Measurements from ENCODE around the gene TSNAXIP1.
"Not testable (repeated sequence)": the region's sequence is repeated elsewhere in the genome, so short reads cannot be mapped to it uniquely, and the experiment has no call there.

TSNAXIP1 gene

DNA sequence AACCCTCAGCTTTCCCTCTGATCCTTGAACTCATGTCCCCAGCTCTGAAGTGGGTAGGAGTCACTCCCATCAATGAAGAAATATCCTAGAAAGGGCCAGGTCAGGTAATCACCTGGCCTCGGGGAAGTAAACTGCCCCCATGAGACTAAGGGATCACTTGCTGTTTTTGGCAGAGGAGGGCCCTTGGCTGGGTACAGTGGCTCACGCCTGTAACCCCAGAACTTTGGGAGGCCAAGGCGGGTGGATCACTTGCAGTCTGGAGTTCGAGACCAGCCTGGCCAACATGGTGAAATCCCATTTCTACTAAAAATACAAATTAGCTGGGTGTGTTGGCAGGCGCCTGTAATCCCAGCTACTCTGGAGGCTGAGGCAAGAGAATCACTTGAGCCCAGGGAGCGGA, 57.4 kb downstream of the TSNAXIP1 start:
- not testable (repeated sequence) for DNase-seq

DNA sequence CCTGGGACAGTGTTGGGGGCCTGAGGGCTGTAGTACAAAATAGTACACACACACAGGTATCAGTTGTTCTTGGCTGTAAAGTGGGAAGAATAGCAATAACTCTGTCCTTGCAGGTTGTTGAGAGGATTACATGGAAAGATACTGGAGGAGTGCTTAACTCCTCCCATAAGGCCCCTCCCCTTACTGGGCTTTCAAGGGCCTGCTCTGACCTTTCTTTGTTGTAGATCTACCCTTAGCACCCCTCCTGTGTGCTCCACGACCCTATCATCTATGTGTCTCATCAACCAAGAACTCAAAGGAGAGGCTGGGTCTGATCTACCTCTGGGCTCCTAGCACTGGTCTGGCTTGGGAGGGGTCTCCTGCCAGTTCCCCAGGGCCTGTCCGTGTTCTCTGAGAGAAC, 57.9 kb downstream of the TSNAXIP1 start:
- no peak for DNase-seq

DNA sequence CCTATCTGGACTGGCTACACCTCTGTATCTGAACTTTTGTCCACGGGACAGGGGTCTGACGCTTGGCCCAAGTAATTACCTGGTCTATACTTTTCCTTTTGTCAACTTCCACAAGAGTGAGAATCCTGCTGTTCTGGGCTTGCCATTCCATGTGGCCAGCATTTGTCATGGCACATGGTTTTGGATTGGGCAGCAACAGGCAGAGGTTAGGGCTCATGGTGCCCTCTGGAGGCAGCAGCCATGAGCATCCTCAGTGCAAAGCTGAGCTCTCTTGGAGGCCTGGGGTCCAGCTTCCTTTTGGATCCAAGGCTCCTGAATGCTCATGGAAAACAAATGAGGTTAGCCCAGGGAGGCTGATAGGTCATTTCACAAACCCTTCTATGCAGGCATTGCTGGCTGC, 58.6 kb downstream of the TSNAXIP1 start:
- peak; percentile 55 to 63 for DNase-seq

DNA sequence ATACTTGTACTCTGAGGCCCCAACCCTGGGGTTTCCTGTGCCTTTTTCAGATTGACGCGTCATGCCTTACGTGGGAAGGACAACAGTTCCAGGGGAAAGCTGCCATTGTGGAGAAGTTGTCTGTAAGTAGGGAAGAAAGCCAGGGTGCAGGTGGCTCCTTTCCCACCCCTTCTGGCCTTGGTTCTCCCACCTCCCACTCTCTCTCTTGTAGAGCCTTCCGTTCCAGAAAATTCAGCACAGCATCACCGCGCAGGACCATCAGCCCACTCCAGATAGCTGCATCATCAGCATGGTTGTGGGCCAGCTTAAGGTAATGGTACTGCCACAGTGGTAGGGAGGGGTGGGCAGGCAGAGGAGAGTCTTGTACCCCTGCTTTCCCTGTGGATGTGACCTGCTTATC, 61.6 kb downstream of the TSNAXIP1 start:
- no peak for DNase-seq

DNA sequence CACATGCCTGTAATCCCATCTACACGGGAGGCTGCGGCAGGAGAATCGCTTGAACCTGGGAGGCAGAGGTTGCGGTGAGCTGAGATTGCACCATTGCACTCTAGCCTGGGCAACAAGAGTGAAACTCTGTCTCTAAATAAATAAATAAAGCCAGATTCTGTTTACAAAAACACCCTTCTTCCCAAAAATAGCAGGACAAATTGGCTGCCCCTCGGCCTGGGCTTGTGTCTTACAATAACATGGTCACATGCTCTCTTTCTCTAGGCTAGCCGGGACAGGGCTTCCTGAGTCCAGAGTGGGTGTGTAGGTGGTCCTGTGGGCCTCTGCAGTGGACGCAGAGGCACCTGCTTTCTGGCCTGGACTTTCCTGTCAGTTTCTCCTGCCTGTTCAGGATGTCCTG, 63.0 kb downstream of the TSNAXIP1 start:
- DNase-seq = no peak

DNA sequence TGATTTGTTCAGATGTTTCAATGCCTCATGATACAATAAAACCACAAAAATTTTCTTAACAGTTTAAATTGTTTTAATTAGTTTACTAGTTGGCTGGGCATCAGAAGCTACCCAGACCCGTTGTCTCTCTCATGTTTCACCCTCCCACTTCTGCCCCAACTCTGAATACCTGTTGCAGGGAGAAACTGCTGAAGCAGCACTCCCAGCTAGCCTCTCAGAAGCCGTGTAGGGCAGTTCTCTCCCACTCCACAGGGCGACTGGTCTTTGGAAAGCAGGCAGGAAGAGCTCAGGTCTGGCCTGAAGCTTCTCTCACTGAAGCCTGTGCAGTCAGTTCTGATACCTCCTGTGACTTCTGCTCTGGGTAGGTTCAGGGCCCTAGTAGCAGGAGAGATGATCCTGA, 64.6 kb downstream of the TSNAXIP1 start:
- DNase-seq = no peak

DNA sequence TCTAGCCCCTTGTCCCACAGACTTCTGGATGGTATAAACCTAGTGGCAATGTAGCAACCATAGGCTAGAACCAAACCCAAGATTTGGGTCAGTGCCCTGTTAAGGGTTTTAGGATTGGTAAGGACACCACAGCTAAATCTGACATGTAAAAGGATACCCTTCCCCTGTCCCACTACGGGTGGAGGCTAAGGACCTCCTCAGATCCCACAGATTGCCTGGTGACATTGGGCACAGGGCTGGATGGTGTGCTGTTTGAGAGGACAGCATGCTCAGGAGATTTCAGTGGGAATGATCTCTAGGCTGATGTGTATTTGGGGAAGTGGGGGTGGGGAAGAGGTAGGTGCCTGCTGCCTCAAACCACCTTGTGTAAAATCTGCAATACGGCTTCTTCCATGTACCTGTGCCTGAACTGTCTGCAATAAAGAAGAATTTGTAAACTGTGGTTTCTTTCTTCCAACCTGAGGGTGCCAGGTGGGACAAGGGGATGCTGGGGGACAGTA, 65.5 kb downstream of the TSNAXIP1 start:
- no peak for DNase-seq

DNA sequence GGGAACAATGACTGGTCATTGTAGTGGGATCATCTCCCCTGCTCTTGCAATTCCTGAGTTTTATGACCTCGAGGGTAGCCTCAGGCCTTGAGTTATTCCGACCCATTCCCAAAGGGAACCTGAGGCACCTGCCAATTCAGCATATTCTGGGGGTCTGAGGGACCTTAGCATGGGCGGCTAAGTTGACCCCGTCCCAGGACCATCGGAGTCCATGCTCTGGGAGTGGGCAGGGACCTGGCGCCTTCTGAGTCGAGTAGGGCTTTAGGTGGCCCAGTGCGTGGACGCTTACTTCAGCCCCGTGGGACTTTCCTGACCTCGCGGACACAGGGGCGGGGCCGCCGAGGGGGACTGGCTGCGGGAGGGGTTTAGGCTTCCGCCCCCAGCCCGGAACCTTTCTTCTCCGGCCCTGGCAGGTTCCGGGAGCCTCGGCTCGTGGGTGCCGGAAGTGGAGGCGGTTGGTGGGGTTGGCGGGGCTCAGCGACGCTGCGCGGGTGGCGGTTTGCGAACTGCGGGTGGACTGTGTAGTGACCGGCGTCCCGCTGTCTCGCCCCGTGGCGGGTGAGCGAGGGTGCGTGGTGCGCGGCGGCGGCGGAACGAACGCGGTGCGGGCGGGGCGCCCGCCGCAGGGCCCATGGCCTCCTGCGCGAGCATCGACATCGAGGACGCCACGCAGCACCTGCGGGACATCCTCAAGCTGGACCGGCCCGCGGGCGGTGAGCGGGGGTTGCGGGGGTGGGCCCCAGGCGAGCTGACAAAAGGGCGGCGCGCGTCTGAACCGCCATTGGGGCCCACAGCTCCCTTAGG, 66.1 kb downstream of the TSNAXIP1 start, which contains the start of gene EDC4:
EDC4 (plus strand) TSS at position 422 of the 804 bp plus-strand sequence; CDS start at position 632, 210 bp downstream.
- DNase-seq = peak; percentile 89 to 97

DNA sequence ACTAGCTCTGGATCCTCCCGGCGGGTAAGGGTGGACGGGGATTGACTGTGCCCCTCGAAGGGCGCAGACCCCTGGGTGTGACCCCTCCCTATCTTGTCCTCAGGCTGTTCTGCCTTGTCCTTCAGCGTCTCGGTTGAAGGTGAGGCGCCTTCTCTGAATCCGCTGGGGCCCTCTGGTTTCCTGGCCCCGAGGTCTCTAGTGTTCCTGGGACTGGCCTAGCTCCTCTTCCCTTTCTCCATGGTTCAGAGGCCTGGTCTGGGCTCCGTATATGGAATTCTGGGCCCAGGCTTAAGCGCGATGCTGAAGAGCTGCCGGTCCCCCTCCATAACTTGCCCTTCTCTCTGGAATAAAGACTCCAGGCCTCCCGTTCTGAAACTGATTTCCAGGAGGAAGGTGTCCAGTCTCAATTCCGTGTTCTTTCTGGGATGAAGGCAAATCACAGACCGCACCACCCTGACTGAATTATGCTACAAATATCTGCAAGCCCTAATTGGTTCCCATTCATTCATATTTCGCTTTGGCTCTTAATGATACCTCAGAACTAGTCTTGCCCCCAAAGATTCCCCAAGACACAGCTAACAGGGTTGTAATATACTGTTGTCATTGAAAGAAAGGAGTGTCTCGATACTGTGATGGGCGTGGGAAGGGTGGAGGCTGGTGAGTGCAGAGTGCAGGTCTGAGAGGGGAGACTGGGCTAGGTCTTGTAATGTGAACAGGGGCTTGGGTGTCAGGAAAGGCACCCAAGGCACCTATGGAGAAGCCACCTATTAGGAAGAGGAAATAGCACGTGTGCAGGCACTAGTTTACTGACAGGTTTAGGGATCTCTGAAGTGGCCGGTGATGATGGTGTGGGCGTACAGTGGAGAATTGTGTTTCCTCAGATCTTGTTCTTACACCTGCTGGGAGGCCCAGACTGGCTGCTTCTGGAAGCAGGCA, 67.0 kb downstream of the TSNAXIP1 start:
- no peak for DNase-seq

DNA sequence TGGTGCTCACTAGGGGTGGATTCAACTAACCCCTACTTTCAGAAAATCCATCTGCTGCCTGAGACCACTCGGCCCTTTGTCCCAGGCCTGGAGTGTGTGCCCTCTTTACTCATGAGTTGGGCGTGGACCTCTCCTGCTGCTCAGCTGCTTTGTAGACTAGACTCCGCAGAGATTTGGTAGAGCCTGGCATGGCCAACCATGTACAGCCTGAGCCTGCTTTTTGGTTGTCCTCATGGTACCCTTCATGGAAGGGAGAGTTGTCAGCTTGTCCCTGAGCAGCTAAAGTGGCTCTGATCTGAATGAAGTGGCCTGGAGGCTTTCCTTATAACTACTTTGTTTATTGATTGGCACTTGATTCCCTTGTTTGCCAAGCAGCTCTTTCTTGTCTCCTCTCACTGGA, 67.7 kb downstream of the TSNAXIP1 start:
- DNase-seq = no peak

DNA sequence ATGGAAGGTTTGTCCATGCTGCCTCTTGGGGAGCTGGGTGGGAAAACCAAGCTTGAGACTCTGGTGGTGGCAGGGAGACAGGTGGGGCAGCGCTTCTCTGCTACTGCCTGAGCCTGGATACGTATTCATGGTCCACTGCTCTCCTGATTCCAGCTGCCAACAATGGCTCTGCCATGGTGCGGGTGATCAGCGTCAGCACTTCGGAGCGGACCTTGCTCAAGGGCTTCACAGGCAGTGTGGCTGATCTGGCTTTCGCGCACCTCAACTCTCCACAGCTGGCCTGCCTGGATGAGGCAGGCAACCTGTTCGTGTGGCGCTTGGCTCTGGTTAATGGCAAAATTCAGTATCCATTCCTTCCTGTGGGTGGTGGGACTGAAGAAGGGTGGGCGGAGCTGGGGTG, 70.4 kb downstream of the TSNAXIP1 start:
- DNase-seq = no peak

Data from inflammatory macrophage treated with lipopolysaccharide for 1 hour (primary cell).